Diencephalon (tissue), 1 donor: ENCODE data around the gene PPY. TPM values are rescaled to one million over a fixed set of nuclear protein-coding genes. Genes with fewer than 3 reads are reported as not detected.

Experiments
- total RNA-seq: library from RNA; depleted of rRNA; stranded (reverse); fragments of >200 nt; gene quantifications from one replicate; pipeline ENCODE4 v1.2.3, GENCODE V29; 2014

PPY gene
- total RNA-seq = not detected

GRCh38 chr17:43942051-43942685, at the start of gene PPY:
Gene PPY, minus strand, starts transcription at chr17:43942476. Its CDS starts 822 bp downstream, at chr17:43941654.

GRCh38 chr17:43953746-43954145, 11.5 kb upstream of the PPY start, which contains the start of gene PYY:
Gene PYY, minus strand, starts transcription at chr17:43953940. Its CDS starts 457 bp downstream, at chr17:43953483.

DNA sequence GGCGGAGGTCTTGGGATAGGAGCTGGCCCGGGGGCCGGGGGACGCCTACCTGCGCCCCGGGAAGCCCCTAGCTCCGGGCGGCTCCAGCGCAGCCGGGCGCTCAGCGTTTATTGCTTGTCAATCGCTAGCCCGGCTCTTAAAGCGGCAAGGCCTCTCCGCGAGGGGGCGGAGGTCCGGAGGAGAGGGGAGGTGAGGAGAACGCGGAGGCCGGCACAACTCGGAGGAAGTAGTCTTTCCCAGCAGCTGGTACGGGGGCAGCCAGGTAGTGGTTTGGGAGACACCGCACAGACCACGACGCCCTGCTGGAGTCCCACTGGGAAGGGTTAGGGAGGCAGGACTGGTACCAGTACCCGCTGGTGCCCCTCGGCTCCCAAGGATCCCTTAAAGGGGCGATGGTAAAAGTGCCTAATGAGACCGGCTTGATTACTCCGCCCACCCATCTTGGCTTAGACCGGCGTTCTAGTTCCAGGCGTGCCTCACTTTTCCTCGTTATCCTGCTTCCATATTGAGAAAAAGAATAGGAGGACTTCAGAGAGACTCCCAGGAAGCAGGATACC, 34.8 kb downstream of the PPY start, which contains the start of gene MPP2:
Gene MPP2, minus strand, starts transcription at position 112 of the 557 bp plus-strand sequence. CDS start 3,076 bp downstream, outside the sequence.

Other genes with a start within 250 kb of the PPY start
- gene SOST, start 183.7 kb downstream of the PPY start, total RNA-seq = 0.23 TPM
- gene DUSP3, start 163.5 kb downstream of the PPY start, total RNA-seq = 42.2 TPM
- not detected for gene CFAP97D1, start 162.0 kb downstream of the PPY start, total RNA-seq
- 29.8 TPM for gene MPP3, start 109.3 kb downstream of the PPY start, total RNA-seq
- not detected for gene CD300LG, start 95.3 kb downstream of the PPY start, total RNA-seq
- 35.8 TPM for gene MPP2, start 34.9 kb downstream of the PPY start, total RNA-seq
- not detected for gene PYY, start 11.5 kb upstream of the PPY start, total RNA-seq
- gene NAGS, start 62.1 kb upstream of the PPY start, total RNA-seq = 4.8 TPM
- 28.8 TPM for gene TMEM101, start 72.5 kb upstream of the PPY start, total RNA-seq
- gene LSM12, start 124.2 kb upstream of the PPY start, total RNA-seq = 36.7 TPM
- 24.7 TPM for gene G6PC3, start 128.3 kb upstream of the PPY start, total RNA-seq
- gene HDAC5, start 181.2 kb upstream of the PPY start, total RNA-seq = 82.4 TPM
- 1.8 TPM for gene HROB, start 199.5 kb upstream of the PPY start, total RNA-seq
- gene ASB16, start 228.2 kb upstream of the PPY start, total RNA-seq = not detected
- gene TMUB2, start 244.5 kb upstream of the PPY start, total RNA-seq = 32.1 TPM